H1 (cell line): ENCODE measurements around the gene ZNF133. TPM values are rescaled to one million over a fixed set of nuclear protein-coding genes. Genes with fewer than 3 reads are reported as not detected.

Source experiments
- BACH1 ChIP-seq: IDR thresholded peaks from 2 replicates; pipeline ENCODE4 v1.6.1; 2012; ENCODE audit warnings: low read length, improper control_type of control experiment
- CBX8 ChIP-seq: fragments of 300-800, 300-1000 bp; sonication (generic); IDR thresholded peaks from 2 replicates; pipeline ENCODE4 v1.7.1; 2016; ENCODE audit warnings: low read depth, low read length, borderline replicate concordance
- CHD1 ChIP-seq: IDR thresholded peaks from 2 replicates; pipeline ENCODE4 v1.6.1; 2012; ENCODE audit warnings: low read depth, low read length, improper control_type of control experiment
- EP300 ChIP-seq, 2 experiments: IDR thresholded peaks; 1 replicate in 1 of 2; 2 replicates in 1 of 2; pipeline ENCODE4 v1.6.1; 2011 to 2012; ENCODE audit warnings: low read depth in 2 of 2, low read length in 2 of 2, mild to moderate bottlenecking in 2 of 2, borderline replicate concordance in 1 of 2, inconsistent platforms in 1 of 2, moderate library complexity in 1 of 2
- FOSL1 ChIP-seq: IDR thresholded peaks from 2 replicates; pipeline ENCODE4 v1.6.1; 2011; ENCODE audit warnings: mild to moderate bottlenecking, low read depth, low read length, moderate library complexity; ENCODE audit not compliant: insufficient read depth
- GABPA ChIP-seq: IDR thresholded peaks from 2 replicates; pipeline ENCODE4 v1.6.1; 2011; ENCODE audit warnings: mild to moderate bottlenecking, low read length, moderate library complexity, borderline replicate concordance; ENCODE audit not compliant: insufficient read depth
- JUND ChIP-seq: IDR thresholded peaks from 2 replicates; pipeline ENCODE4 v1.6.1; 2011; ENCODE audit warnings: mild to moderate bottlenecking, improper control_type of control experiment, low read length
- KDM1A ChIP-seq: fragments of 200-600, 300-600 bp; sonication (generic); IDR thresholded peaks from 2 replicates; pipeline ENCODE4 v1.7.1; 2016; ENCODE audit warnings: mild to moderate bottlenecking, low read length, borderline replicate concordance
- KDM4A ChIP-seq: IDR thresholded peaks from one replicate; pipeline ENCODE4 v1.7.1; 2012; ENCODE audit warnings: low read depth, mild to moderate bottlenecking, moderate library complexity, low read length, inconsistent platforms; ENCODE audit not compliant: severe bottlenecking
- NRF1 ChIP-seq: IDR thresholded peaks from 2 replicates; pipeline ENCODE4 v1.6.1; 2011; ENCODE audit warnings: mild to moderate bottlenecking, low read depth, low read length, improper control_type of control experiment
- PHF8 ChIP-seq: fragments of 200-600 bp; sonication (generic); conservative IDR thresholded peaks from 2 replicates; pipeline ENCODE4 v1.7.1; 2012; ENCODE audit warnings: low read depth, mild to moderate bottlenecking, inconsistent platforms, low read length, moderate library complexity
- RNF2 ChIP-seq: fragments of 200-900, 300-1000 bp; sonication (generic); IDR thresholded peaks from 2 replicates; pipeline ENCODE4 v1.7.1; 2016; ENCODE audit warnings: borderline replicate concordance, low read depth, mild to moderate bottlenecking, antibody characterized with exemption, low read length; ENCODE audit not compliant: poor library complexity, severe bottlenecking; ENCODE audit errors: missing control alignments
- SAP30 ChIP-seq: fragments of 300-600 bp; sonication (generic); IDR thresholded peaks from 2 replicates; pipeline ENCODE4 v1.7.1; 2012; ENCODE audit warnings: low read length, moderate library complexity, mild to moderate bottlenecking, inconsistent platforms; ENCODE audit not compliant: insufficient read depth, insufficient replicate concordance
- SIN3A ChIP-seq, 2 experiments: IDR thresholded peaks in 1 of 2; conservative IDR thresholded peaks in 1 of 2; 2 replicates each; pipeline ENCODE4 v1.6.1; 2011 to 2012; ENCODE audit warnings: low read length in 2 of 2, improper control_type of control experiment in 1 of 2, low read depth in 1 of 2, mild to moderate bottlenecking in 1 of 2
- SRF ChIP-seq: IDR thresholded peaks from 2 replicates; pipeline ENCODE4 v1.6.1; 2011; ENCODE audit warnings: mild to moderate bottlenecking, low read depth, low read length, moderate library complexity
- TBP ChIP-seq: IDR thresholded peaks from 2 replicates; pipeline ENCODE4 v1.6.1; 2011; ENCODE audit warnings: low read depth, low read length, improper control_type of control experiment
- TCF12 ChIP-seq: IDR thresholded peaks from 2 replicates; pipeline ENCODE4 v1.6.1; 2011; ENCODE audit warnings: low read depth, mild to moderate bottlenecking, low read length
- TEAD4 ChIP-seq: IDR thresholded peaks from 2 replicates; pipeline ENCODE4 v1.6.1; 2012; ENCODE audit warnings: low read depth, low read length, inconsistent platforms, mixed read lengths
- polyA plus RNA-seq, 7 experiments: library from polyadenylated mRNA; depleted of rRNA in 3 of 7; stranded (reverse) in 5 of 7; unstranded in 2 of 7; fragments of >200 nt in 5 of 7; fragments of 200-250 nt in 2 of 7; gene quantifications; 1 replicate in 5 of 7; 2 replicates in 1 of 7; 4 replicates in 1 of 7; pipeline versions ENCODE4 v1.2.1 to v1.2.3, GENCODE V29; 2011 to 2013; ENCODE audit warnings: missing spikeins in 2 of 7, mixed read lengths in 2 of 7
- total RNA-seq: library from RNA; stranded (reverse); fragmentation: NEBNext Ultra II Directional; extraction: Animal tissue kit (Norgen Biotek cat#: 25700); gene quantifications from 2 replicates; pipeline ENCODE4 v1.2.1, GENCODE V29; 2021

ZNF133 gene
- total and polyA plus RNA-seq, 2 of the 8 experiments (the other 6 are each of a cell fraction or from before 2014, with no cell fraction given): 12.1 to 15.8 TPM

DNA sequence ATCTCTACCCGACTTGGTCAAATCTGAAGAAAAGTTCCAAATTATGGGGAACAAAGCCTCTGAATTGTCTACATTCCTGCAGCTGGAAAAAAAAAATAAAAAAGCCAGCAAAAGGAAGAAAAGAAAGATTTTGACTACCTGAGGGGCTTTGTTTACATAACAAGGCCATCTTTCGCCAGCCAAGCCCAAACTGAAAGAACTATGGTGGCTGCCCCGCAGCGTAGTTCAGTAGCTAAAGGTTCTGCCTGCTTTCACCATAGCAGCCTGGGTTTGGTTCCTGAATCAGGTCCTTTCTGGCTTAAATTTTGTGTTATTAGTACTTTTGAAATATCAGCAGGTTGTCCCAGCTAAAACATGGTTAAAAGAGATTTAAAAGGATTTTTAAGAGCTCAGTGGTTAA lies 35.4 kb downstream of the ZNF133 start (continued):
- TF ChIP-seq PHF8 (no peak), CBX8 (no peak), KDM1A (no peak), TBP (peak; percentile 68), EP300 (IDR thresholded peaks at IDR 0.05; ENCODE audit: borderline replicate concordance in 1 of 2, low read depth in 2 of 2, low read length in 2 of 2) (no peak; a peak in 1 of 3 replicates), RNF2 (no peak), KDM4A (no peak), SRF (no peak), SAP30 (no peak), GABPA (no peak), SIN3A (conservative IDR thresholded peaks at IDR 0.05 in 1 of 2, IDR thresholded peaks at IDR 0.05 in 1 of 2; ENCODE audit: low read depth in 1 of 2, low read length in 2 of 2) (no peak), FOSL1 (no peak), TCF12 (no peak), TEAD4 (peak; percentile 7; the same call in 1 of the 2 replicates), JUND (no peak), CHD1 (no peak), BACH1 (no peak), NRF1 (no peak)
